Stimulated activated CD8-positive, alpha-beta memory T cell treated with anti-CD3 and anti-CD28 coated beads, Interleukin-15, amount 100 ng/mL, for 24 hours (primary cell): Measurements from ENCODE around the gene WNT5B.

Experiments
- DNase-seq: peaks from one replicate; pipeline ENCODE4 v3.0.0-alpha.2; 2020; ENCODE audit warnings: low read depth

WNT5B gene

GRCh38 chr12:1630133-1630826 is 1.2 kb downstream of the WNT5B start:
- DNase-seq = no peak

DNA sequence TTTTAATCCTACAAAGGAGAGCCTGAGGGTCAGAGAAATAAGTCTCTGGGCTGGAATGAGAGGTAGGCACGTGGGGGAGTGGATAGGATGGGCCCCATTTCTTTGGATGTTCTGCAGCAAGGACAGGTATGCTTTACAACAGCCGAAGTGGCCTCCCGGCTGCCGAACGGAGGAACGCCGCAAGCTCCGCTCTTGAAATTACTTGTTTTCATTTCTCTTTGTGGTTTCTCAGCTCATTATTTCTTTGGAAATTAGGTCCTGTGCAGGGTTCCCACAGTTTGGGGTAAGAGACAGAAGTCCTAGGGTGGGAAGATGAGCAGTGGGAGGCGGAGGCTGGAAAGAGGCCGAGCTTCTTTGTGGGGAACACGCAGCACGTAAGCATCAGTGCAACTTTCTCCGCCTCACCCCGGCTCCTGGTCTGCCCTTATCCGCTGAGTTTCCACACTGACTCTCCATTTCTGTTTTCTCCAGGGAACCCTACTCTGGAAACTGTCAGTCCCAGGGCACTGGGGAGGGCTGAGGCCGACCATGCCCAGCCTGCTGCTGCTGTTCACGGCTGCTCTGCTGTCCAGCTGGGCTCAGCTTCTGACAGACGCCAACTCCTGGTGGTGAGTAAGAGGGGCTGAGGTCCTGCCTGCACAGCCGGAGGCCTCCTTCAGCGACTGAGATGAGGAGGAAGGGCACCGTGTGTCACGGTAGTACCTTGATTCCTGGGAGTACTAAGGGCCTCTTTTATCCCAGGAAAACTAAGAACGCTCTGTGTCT is 2.0 kb downstream of the WNT5B start:
- DNase-seq = no peak

- DNase-seq = no peak
Measured at GRCh38 chr12:1632702-1633101, 3.7 kb downstream of the WNT5B start.

DNA sequence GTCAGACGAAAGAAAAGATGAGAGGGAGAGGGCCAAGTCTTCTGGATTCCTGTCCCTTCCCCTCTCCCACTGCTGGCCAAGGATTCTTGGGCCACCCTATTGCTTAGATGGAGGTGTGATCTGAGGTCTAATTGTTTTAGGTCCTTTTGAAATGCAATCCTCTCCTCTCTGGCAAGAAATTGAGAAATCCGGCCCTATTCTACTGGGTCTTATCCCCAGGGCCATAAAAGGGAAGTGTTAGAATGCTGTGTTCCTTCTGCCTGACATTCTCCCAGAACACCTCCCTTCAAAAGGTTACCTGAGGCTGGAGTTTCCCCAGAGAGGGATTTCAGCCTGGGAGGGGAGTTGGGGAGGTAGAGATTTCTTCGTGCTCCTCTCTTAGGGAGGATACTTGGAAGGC is 4.4 kb downstream of the WNT5B start:
- no peak for DNase-seq

DNA sequence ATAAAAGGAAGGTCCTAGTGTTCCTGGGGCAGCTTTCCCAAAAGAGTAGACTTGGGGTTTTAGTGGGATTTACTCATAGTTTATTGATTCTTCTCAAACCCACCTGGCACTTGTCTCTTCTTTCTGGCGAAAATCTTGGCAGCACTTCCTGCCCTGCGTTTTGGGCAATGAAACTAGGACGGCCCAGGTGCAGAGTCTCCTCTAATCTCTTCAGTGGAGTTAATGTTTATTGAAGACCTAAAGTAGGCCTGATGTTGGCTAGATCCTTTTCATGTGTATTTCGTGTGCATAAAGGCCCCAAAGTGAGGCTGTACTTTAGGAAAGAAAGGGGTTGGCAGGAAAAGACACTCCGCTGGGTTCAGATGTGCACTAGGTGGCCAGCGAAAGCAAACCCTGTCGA is 5.1 kb downstream of the WNT5B start:
- no peak for DNase-seq

- no peak for DNase-seq
Measured at GRCh38 chr12:1634590-1635191, 5.7 kb downstream of the WNT5B start.

- DNase-seq = no peak
Measured at GRCh38 chr12:1635301-1636095, 6.5 kb downstream of the WNT5B start.

GRCh38 chr12:1638203-1638602 is 9.2 kb downstream of the WNT5B start:
- DNase-seq = no peak

- DNase-seq = no peak
Measured at GRCh38 chr12:1639538-1639937, 10.5 kb downstream of the WNT5B start.

- DNase-seq = no peak
Measured at GRCh38 chr12:1640328-1641234, 11.6 kb downstream of the WNT5B start.

GRCh38 chr12:1642513-1642912 is 13.5 kb downstream of the WNT5B start:
- no peak for DNase-seq

DNA sequence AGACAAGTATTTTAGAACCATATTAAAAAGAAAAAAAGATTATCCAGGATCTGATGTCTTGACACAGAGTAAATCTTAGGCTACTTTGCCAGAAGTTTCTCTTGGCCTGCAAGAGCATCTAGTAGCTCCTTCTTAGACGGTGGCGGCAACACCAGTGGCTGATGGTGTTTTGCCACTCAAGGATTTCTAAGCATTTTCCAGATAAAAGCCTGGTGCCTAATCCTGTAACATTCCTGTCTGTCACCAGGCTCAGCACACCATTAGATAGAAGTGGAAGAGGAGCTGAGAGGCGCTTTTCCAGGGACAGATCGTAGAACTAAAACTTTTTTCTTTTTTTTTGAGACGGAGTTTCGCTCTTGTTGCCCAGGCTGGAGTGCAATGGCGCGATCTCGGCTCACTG is 14.0 kb downstream of the WNT5B start:
- DNase-seq = no peak

- DNase-seq = no peak
Measured at GRCh38 chr12:1643905-1644533, 15.0 kb downstream of the WNT5B start.

- no peak for DNase-seq
Measured at GRCh38 chr12:1644534-1645438, 15.8 kb downstream of the WNT5B start.

DNA sequence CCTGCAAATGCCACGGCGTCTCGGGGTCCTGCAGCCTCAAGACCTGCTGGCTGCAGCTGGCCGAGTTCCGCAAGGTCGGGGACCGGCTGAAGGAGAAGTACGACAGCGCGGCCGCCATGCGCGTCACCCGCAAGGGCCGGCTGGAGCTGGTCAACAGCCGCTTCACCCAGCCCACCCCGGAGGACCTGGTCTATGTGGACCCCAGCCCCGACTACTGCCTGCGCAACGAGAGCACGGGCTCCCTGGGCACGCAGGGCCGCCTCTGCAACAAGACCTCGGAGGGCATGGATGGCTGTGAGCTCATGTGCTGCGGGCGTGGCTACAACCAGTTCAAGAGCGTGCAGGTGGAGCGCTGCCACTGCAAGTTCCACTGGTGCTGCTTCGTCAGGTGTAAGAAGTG is 16.8 kb downstream of the WNT5B start:
- no peak for DNase-seq

- DNase-seq = no peak
Measured at GRCh38 chr12:1646569-1647284, 17.7 kb downstream of the WNT5B start.

GRCh38 chr12:1647285-1647669 is 18.2 kb downstream of the WNT5B start:
- no peak for DNase-seq

- DNase-seq = no peak
Measured at GRCh38 chr12:1650260-1650977, 21.4 kb downstream of the WNT5B start.

DNA sequence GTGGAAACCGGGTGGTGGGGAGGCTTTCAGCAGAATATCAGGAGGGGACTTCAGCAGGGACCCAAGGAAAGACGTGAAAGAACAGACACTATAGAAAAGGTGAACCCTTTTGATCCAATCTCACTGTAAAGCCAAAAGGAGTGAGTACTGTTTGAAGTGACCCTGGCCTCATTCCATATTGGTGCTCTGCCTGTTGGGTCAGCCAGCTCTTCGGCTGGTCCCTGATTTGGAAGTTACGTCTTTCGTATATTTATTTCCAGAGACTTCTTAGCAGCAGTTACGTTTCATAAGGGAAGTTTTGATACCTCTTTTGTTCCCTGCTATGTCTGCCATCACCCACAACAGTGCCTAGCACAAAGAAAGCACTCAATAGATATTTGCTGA is 21.9 kb downstream of the WNT5B start:
- no peak for DNase-seq
